Ovary (tissue), 3 donors: Measurements from ENCODE around the gene SLC17A9.

Experiments used
- EP300 ChIP-seq: sonication (generic); formaldehyde crosslinking; IDR thresholded peaks from one replicate; pipeline ENCODE4 v1.6.1; 2017; ENCODE audit warnings: antibody characterized with exemption
- POLR2A ChIP-seq: fragments of 450-650 bp; IDR thresholded peaks from one replicate; pipeline ENCODE4 v1.6.1; 2017; ENCODE audit warnings: antibody characterized with exemption, mild to moderate bottlenecking, moderate library complexity
- TF ChIP-seq, protein P1 (sequence below), 3 donors: fragments of 450-650 bp in 2 of 3; fragments of 200-600 bp in 1 of 3; IDR thresholded peaks; one replicate each; pipeline versions ENCODE4 v1.5.1 to v1.8.0; 2016 to 2022; ENCODE audit warnings: antibody characterized with exemption in 3 of 3, mild to moderate bottlenecking in 1 of 3
- donor health status: DM: no; HTN: no; CAD: no.

DNA sequence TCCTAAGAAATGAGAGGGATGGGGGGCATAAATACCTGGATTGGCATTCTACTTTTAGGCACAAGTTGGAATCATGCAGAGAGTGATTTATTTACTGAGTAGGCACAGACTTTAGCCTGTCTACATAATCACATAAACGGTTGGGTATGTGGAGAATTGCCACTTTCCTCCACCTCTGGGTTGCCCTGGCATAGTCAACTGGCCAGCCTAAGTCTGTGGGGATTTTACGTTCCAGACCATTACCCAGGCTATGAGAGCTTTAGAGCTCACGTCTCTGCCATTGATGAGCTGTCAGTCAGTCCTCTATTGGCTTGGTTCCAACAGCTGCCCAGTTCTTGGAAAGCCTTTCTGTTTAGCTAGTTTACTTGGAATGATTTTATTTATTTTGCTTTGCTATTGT, 59.3 kb downstream of the SLC17A9 start:
- TF ChIP-seq, protein P1, sequence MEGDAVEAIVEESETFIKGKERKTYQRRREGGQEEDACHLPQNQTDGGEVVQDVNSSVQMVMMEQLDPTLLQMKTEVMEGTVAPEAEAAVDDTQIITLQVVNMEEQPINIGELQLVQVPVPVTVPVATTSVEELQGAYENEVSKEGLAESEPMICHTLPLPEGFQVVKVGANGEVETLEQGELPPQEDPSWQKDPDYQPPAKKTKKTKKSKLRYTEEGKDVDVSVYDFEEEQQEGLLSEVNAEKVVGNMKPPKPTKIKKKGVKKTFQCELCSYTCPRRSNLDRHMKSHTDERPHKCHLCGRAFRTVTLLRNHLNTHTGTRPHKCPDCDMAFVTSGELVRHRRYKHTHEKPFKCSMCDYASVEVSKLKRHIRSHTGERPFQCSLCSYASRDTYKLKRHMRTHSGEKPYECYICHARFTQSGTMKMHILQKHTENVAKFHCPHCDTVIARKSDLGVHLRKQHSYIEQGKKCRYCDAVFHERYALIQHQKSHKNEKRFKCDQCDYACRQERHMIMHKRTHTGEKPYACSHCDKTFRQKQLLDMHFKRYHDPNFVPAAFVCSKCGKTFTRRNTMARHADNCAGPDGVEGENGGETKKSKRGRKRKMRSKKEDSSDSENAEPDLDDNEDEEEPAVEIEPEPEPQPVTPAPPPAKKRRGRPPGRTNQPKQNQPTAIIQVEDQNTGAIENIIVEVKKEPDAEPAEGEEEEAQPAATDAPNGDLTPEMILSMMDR (IDR thresholded peaks at IDR 0.05): no peak
- TF ChIP-seq POLR2A (no peak), EP300 (no peak)
